Smooth muscle cell of the pulmonary artery (primary cell): ENCODE measurements around the gene ZFYVE16. TPM values are rescaled to one million over a fixed set of nuclear protein-coding genes. Genes with fewer than 3 reads are reported as not detected.

Experiments
- total RNA-seq: library from RNA; depleted of rRNA; stranded (reverse); fragments of >200 nt; gene quantifications from 2 replicates; pipeline ENCODE4 v1.2.3, GENCODE V29; 2014

The ZFYVE16 gene
- total RNA-seq: 26.7 and 39.7 TPM in 2 replicates

DNA sequence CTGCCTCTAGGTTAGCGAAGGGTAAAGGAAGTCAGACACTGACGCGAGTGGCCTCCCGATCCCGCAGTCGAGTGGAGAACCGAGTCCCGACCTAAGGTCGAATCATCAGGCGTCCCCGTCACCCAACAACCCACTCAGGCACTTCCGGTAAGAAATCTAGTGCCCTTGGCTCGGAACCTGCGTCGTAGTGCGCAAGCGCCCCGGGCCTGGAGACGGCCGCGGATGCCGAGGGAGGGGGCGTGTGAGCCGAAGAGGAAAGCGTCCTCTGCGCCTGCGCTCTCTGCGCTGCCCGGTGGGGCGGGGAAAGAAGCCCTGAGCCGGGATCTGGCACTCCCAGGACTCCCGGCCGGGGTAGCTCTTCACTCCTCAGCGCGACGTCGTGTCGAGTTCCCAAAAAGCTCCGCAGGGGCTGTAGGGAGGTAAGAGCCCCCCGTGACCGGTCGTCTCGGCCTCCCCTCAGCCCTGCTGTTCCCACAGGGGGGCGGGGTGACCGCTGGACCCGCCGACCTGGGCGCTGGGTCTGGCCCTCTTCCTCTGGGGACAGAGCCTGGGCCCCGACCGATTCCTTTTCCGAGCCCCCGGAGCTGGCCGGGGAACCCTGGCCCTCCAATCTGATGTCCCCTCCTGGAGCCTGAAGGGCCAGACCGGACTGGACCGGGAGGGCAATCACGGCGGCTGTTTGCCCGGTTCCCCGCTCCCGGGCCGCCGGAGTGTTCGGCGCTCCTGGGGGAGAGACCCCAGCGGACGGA, at the start of gene ZFYVE16:
ZFYVE16 (plus strand) TSS at position 330 of the 749 bp plus-strand sequence. CDS start 26,084 bp downstream, outside the sequence.

DNA sequence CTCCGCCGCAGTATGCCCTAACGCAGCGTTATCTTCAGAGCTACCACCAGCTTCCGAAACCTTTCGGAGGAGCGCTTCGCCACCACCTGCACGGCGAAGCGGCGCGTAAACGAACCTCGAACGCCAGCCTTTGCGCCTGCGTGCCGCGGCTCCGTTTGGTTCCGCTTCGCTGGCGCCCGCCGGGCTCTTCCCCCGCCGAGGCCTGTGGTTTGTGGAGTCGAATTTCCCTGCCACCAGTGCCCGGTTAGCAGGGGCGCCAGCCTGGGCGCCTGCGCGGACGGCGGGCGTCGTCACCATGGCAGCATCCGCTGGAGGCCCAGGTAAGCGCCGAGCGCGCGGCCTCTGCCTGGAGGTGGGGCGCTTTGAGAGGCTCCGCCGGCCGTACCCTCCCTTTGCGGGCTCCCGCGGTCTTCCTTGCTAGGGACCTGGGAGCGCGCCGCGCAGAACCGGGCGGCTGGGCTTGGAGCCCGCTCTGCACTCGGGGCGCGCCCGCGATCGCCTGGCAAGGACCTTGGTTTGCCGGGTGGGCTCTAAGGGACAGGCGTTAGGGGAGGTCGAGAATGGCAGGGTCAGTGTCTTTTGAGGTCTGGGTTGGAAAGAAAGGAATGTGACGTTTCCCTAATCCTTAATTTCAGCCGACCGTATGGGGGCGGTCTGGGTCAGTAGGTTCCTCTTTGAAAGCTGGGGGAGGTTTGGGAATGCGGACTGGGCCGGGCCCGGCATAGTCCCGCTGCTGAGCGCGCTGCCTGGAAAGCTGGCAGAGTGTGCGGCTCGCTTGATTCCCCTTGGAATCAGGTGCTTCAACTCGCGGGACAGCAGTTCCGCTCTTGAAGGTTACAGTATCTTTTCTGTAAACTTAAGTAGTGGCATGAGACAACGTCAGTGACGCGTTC, 80.2 kb downstream of the ZFYVE16 start, which contains the start of gene FAM151B:
FAM151B (plus strand) TSS at position 272 of the 893 bp plus-strand sequence; CDS start at position 296, 24 bp downstream.

Other genes starting within 250 kb of the ZFYVE16 start
- gene SERINC5, start 152.0 kb upstream of the ZFYVE16 start, total RNA-seq: 21.4 and 41.4 TPM in 2 replicates
- not detected in 2 replicates for gene SPZ1, start 88.1 kb upstream of the ZFYVE16 start, total RNA-seq
- gene FAM151B, start 80.0 kb downstream of the ZFYVE16 start, total RNA-seq: 6.1 and 7.4 TPM in 2 replicates
- gene ANKRD34B, start 162.2 kb downstream of the ZFYVE16 start, total RNA-seq: not detected in 2 replicates
- gene MSH3, start 246.6 kb downstream of the ZFYVE16 start, total RNA-seq: 12.1 and 16.7 TPM in 2 replicates
- 4.7 and 11.1 TPM in 2 replicates for gene DHFR, start 246.9 kb downstream of the ZFYVE16 start, total RNA-seq